OCI-LY3 (cell line): ENCODE results near the gene SHTN1.

Source experiments
- H2AFZ ChIP-seq: fragments of 200-600, 300-600 bp; shearing (Covaris generic); 2 replicates; pipeline ENCODE4 v1.6.0; 2014; ENCODE audit warnings: antibody characterized with exemption, low read depth, low read length
- H3K27ac ChIP-seq: fragments of 200-600, 300-600 bp; sonication (generic); 2 replicates; pipeline ENCODE4 v1.5.1; 2014; ENCODE audit warnings: mild to moderate bottlenecking, low read length, moderate library complexity, mixed read lengths
- H3K27me3 ChIP-seq: fragments of 200-600, 300-600 bp; sonication (generic); 2 replicates; pipeline ENCODE4 v1.6.1; 2014; ENCODE audit warnings: low read depth, low read length, mixed read lengths
- H3K36me3 ChIP-seq: fragments of 200-600, 300-600 bp; sonication (generic); replicated peaks from 2 replicates; pipeline ENCODE3; 2014; ENCODE audit warnings: low read depth, low read length, mixed read lengths
- H3K4me1 ChIP-seq: fragments of 300-600, 200-600 bp; sonication (generic); 2 replicates; pipeline ENCODE4 v1.6.1; 2014; ENCODE audit warnings: low read length, mixed read lengths
- H3K4me2 ChIP-seq: fragments of 200-600, 300-600 bp; sonication (generic); 2 replicates; pipeline ENCODE4 v1.6.1; 2014; ENCODE audit warnings: low read length, mixed read lengths
- H3K4me3 ChIP-seq: fragments of 300-600, 200-600 bp; sonication (generic); 2 replicates; pipeline ENCODE4 v1.5.1; 2014; ENCODE audit warnings: antibody characterized with exemption, mild to moderate bottlenecking, low read length, moderate library complexity
- H3K79me2 ChIP-seq: fragments of 300-600, 200-600 bp; shearing (Covaris generic); 2 replicates; pipeline ENCODE4 v1.6.1; 2014; ENCODE audit warnings: mild to moderate bottlenecking, low read length, mixed read lengths
- H3K9ac ChIP-seq: fragments of 300-600, 200-600 bp; shearing (Covaris generic); 2 replicates; pipeline ENCODE4 v1.6.0; 2014; ENCODE audit warnings: mild to moderate bottlenecking, low read length, moderate library complexity
- H3K9me3 ChIP-seq: fragments of 200-600, 300-600 bp; shearing (Covaris generic); 2 replicates; pipeline ENCODE4 v1.6.1; 2014; ENCODE audit warnings: low read length, mixed read lengths; ENCODE audit not compliant: insufficient read depth
- H4K20me1 ChIP-seq: fragments of 200-600, 300-600 bp; sonication (generic); 2 replicates; pipeline ENCODE4 v1.6.1; 2016; ENCODE audit warnings: low read length, mixed read lengths; ENCODE audit not compliant: insufficient read depth
- CTCF ChIP-seq: fragments of 200-600, 300-600 bp; sonication (generic); IDR thresholded peaks from 2 replicates; pipeline ENCODE4 v1.5.1; 2014; ENCODE audit warnings: antibody characterized with exemption, low read length, low read depth
- EZH2phosphoT487 ChIP-seq: fragments of 200-600 bp; shearing (Covaris generic); IDR thresholded peaks from 2 replicates; pipeline ENCODE4 v1.6.1; 2018; ENCODE audit warnings: antibody characterized with exemption, mixed run types, low read depth

Gene SHTN1

GRCh38 chr10:116893686-116894037 is 111.3 kb downstream of the SHTN1 start:
- Histone ChIP-seq H3K9me3 (no peaks in the 10 kb centered on the region), H3K4me1 (no peaks in the 10 kb centered on the region), H3K4me3 (no peak overlapping the region), H3K4me2 (no peak overlapping the region), H3K79me2 (no peaks in the 10 kb centered on the region), H3K27ac (no peak overlapping the region), H2AFZ (no peak overlapping the region), H3K27me3 (no peaks in the 10 kb centered on the region), H3K9ac (no peak overlapping the region), H4K20me1 (no peaks in the 10 kb centered on the region), H3K36me3 (no peaks in the 10 kb centered on the region)
- TF ChIP-seq EZH2phosphoT487 = no peak
- TF ChIP-seq CTCF = no peak

GRCh38 chr10:116892907-116893685 is 111.9 kb downstream of the SHTN1 start:
- H3K27ac ChIP-seq = no peak overlapping the region
- H3K9me3 ChIP-seq = no peaks in the 10 kb centered on the region
- H3K9ac ChIP-seq = no peak overlapping the region
- no peak overlapping the region for H2AFZ ChIP-seq
- TF ChIP-seq CTCF = no peak
- no peak for TF ChIP-seq EZH2phosphoT487
- no peak overlapping the region for H3K4me3 ChIP-seq
- no peak overlapping the region for H3K4me2 ChIP-seq
- H3K36me3 ChIP-seq = no peaks in the 10 kb centered on the region
- H3K4me1 ChIP-seq = no peaks in the 10 kb centered on the region
- H3K79me2 ChIP-seq = no peaks in the 10 kb centered on the region
- no peaks in the 10 kb centered on the region for H3K27me3 ChIP-seq
- no peaks in the 10 kb centered on the region for H4K20me1 ChIP-seq

- H3K4me2 ChIP-seq = no peak overlapping the region
- no peak overlapping the region for H3K27ac ChIP-seq
- H3K9ac ChIP-seq = no peak overlapping the region
- H3K36me3 ChIP-seq = no peaks in the 10 kb centered on the region
- no peak overlapping the region for H3K4me3 ChIP-seq
- TF ChIP-seq EZH2phosphoT487 (no peak), CTCF (no peak)
- no peaks in the 10 kb centered on the region for H3K4me1 ChIP-seq
- H3K27me3 ChIP-seq = no peaks in the 10 kb centered on the region
- no peak overlapping the region for H2AFZ ChIP-seq
- H3K9me3 ChIP-seq = no peaks in the 10 kb centered on the region
- H3K79me2 ChIP-seq = no peaks in the 10 kb centered on the region
- no peaks in the 10 kb centered on the region for H4K20me1 ChIP-seq
Observed at GRCh38 chr10:116891208-116891607, 113.8 kb downstream of the SHTN1 start.

- TF ChIP-seq CTCF (no peak), EZH2phosphoT487 (no peak)
- Histone ChIP-seq H3K9ac (no peak overlapping the region), H3K36me3 (no peaks in the 10 kb centered on the region), H3K4me2 (no peak overlapping the region), H3K27ac (no peak overlapping the region), H3K4me3 (no peak overlapping the region), H3K27me3 (no peaks in the 10 kb centered on the region), H2AFZ (no peak overlapping the region), H3K9me3 (no peaks in the 10 kb centered on the region), H4K20me1 (no peaks in the 10 kb centered on the region), H3K79me2 (no peaks in the 10 kb centered on the region), H3K4me1 (no peaks in the 10 kb centered on the region)
Observed at GRCh38 chr10:116889066-116889465, 115.9 kb downstream of the SHTN1 start.
